PC-9 (cell line): ENCODE data around the gene LYPD3. TPM values are rescaled to one million over a fixed set of nuclear protein-coding genes. Genes with fewer than 3 reads are reported as not detected.
A peak's percentile ranks its signal among the peaks of the same experiment; 100 is the strongest.
"Not testable (repeated sequence)": the region's sequence is repeated elsewhere in the genome, so short reads cannot be mapped to it uniquely, and the experiment has no call there.

Experiments
- Bru-seq: library from RNA; stranded (reverse); fragments of 400-500 nt; gene quantifications from one replicate; lab custom pipeline; 2021; lab: Mats Ljungman, UMichigan
- BruChase-seq, 2 experiments: library from RNA; stranded (reverse); fragments of 400-500 nt; gene quantifications; one replicate each; lab custom pipeline; 2021; lab: Mats Ljungman, UMichigan
- BruUV-seq: library from RNA; stranded (reverse); fragments of 400-500 nt; replicated peaks from 2 replicates; lab custom pipeline; 2021; lab: Mats Ljungman, UMichigan
- CTCF ChIA-PET: fragments of 300-600 bp; sonication (Branson Sonifier 250); formaldehyde crosslinking; loops from one replicate; lab custom pipeline; 2022; ENCODE audit warnings: antibody characterized with exemption; lab: Charles Lee
- POLR2A ChIA-PET: fragments of 300-600 bp; sonication (Branson Sonifier 250); formaldehyde crosslinking; loops from one replicate; lab custom pipeline; 2022; ENCODE audit warnings: antibody characterized with exemption; ENCODE audit not compliant: unreplicated experiment; lab: Charles Lee
- DNase-seq, 2 experiments: peaks; one replicate each; pipeline versions ENCODE4 v3.0.0 to v3.0.0-alpha.2; 2015 to 2022; ENCODE audit warnings: mixed read lengths in 1 of 2
- H2AFZ ChIP-seq: fragments of 200-600 bp; sonication (generic); 2 replicates; pipeline ENCODE4 v1.8.1; 2017; ENCODE audit warnings: antibody characterized with exemption
- H3F3A ChIP-seq: fragments of 200-600 bp; sonication (generic); 2 replicates; pipeline ENCODE4 v1.8.1; 2017; ENCODE audit warnings: antibody characterized with exemption, mild to moderate bottlenecking, low read depth; ENCODE audit not compliant: insufficient read depth
- H3K27ac ChIP-seq: fragments of 200-600 bp; sonication (generic); 2 replicates; pipeline ENCODE4 v1.6.1; 2016; ENCODE audit warnings: mixed run types
- H3K27me3 ChIP-seq: fragments of 200-600 bp; sonication (generic); 2 replicates; pipeline ENCODE4 v1.6.1; 2016; ENCODE audit warnings: low read depth, mixed run types; ENCODE audit not compliant: insufficient read depth
- H3K36me3 ChIP-seq: fragments of 200-600 bp; sonication (generic); 2 replicates; pipeline ENCODE4 v1.6.1; 2016; ENCODE audit warnings: low read depth, mixed run types
- H3K4me1 ChIP-seq: fragments of 200-600 bp; sonication (generic); replicated peaks from 2 replicates; pipeline ENCODE4 v1.6.1; 2016; ENCODE audit warnings: mixed run types; ENCODE audit not compliant: insufficient read depth
- H3K4me2 ChIP-seq: fragments of 200-600 bp; sonication (generic); 2 replicates; pipeline ENCODE4 v1.6.1; 2017; ENCODE audit warnings: mixed run types
- H3K4me3 ChIP-seq: fragments of 200-600 bp; sonication (generic); 2 replicates; pipeline ENCODE4 v1.6.1; 2016; ENCODE audit warnings: mixed run types
- H3K79me2 ChIP-seq: fragments of 200-600 bp; sonication (generic); 2 replicates; pipeline ENCODE4 v1.6.1; 2017; ENCODE audit warnings: low read depth, mixed run types
- H3K9me2 ChIP-seq: fragments of 200-600 bp; sonication (generic); 2 replicates; pipeline ENCODE4 v1.8.1; 2017; ENCODE audit warnings: mild to moderate bottlenecking; ENCODE audit not compliant: insufficient read depth
- H3K9me3 ChIP-seq: fragments of 200-600 bp; sonication (generic); 2 replicates; pipeline ENCODE4 v1.8.1; 2016; ENCODE audit warnings: low read depth; ENCODE audit not compliant: insufficient read depth
- H4K20me1 ChIP-seq: fragments of 200-600 bp; sonication (generic); 2 replicates; pipeline ENCODE4 v1.8.1; 2017; ENCODE audit not compliant: insufficient read depth
- EZH2 ChIP-seq: fragments of 200-600 bp; sonication (generic); IDR thresholded peaks from 2 replicates; pipeline ENCODE4 v1.8.0; 2017; ENCODE audit warnings: antibody characterized with exemption, low read depth
- intact Hi-C: fragments of 100-400 bp; cut with micrococcal nuclease; formaldehyde crosslinking; loops from one replicate; pipeline ENCODE4 v1.10.0; 2022; ENCODE audit not compliant: unreplicated experiment
- long read RNA-seq: library from polyadenylated mRNA; stranded (forward); transcript quantifications from one replicate; pipeline ENCODE4 v2.0.0, GENCODE V29; 2022
- total RNA-seq: library from RNA; stranded (reverse); gene quantifications from 2 replicates; pipeline ENCODE4 v1.2.3, GENCODE V29; 2021
- TF ChIP-seq, protein P1 (sequence below): fragments of 200-600 bp; sonication (generic); conservative IDR thresholded peaks from 2 replicates; pipeline ENCODE4 v1.6.1; 2017; ENCODE audit warnings: mixed run types, antibody characterized with exemption, mild to moderate bottlenecking, moderate library complexity

LYPD3 gene
- total RNA-seq (70.8 and 78.3 TPM in 2 replicates), Bru-seq, nascent RNA (percentile 79 among the genes with signal in this experiment), BruChase-seq, experiment 1, labeled RNA remaining after a 2-hour chase (percentile 83 among the genes with signal in this experiment), BruChase-seq, experiment 2, labeled RNA remaining after a 6-hour chase (percentile 96 among the genes with signal in this experiment)
- long read RNA-seq, transcript LYPD3-201 (5 exons, 1,694 nt), result major isoform, 191 of 212 reads
- long read RNA-seq, partial matches to known transcripts, result 5 of 212 reads
- long read RNA-seq, other reads (novel, unspliced or antisense), result 12 of 212 reads

DNA sequence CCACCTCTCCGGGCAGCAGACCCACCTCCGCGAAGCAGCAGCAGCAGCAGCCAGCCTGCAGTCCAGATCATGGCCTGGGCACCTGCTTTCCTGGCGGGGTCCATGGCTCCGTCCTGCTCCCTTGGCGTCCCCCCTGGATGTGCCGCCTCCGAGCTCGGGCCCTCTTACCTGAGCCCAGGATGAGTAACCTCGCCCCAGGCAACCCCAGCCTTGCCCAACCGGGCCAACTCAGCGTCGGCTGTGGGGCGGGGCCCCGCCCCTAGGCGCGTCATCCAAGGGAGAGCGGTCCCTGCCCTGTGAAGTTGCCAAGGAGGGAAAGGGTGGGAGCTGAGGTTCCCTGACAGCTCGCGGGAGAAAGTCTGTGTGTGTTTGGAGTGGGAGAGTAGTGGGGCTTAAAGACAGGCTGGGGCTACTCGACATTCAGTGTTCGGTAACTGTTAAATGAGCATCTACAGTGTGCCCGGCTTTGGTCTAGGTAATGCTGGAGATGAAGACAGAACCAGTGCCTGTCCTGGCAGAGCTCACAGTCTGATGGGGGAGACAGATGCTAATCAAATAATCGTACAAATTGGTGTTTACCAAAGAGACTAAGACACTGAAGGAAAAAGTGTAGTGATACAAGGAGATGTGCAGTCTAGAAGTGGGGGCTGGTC is at the start of gene LYPD3:
LYPD3 (minus strand) TSS at position 141 of the 653 bp plus-strand sequence; CDS start at position 104, 37 bp downstream.
- peaks cover 11% of the 10 kb centered on the region; the same call in 1 of the 2 replicates for H3K36me3 ChIP-seq
- POLR2A ChIA-PET, result interaction anchor here (0.7 to 1.0 kb wide), 4 partner anchors 11 to 289 kb away, joined by 4 to 44 read pairs (median 10); partner anchors contain the start of gene SMG9
- no peaks in the 10 kb centered on the region for H3K9me2 ChIP-seq
- H3K9me3 ChIP-seq, result no peaks in the 10 kb centered on the region
- peaks cover 47% of the 10 kb centered on the region for H3K4me1 ChIP-seq
- TF ChIP-seq, protein P1, sequence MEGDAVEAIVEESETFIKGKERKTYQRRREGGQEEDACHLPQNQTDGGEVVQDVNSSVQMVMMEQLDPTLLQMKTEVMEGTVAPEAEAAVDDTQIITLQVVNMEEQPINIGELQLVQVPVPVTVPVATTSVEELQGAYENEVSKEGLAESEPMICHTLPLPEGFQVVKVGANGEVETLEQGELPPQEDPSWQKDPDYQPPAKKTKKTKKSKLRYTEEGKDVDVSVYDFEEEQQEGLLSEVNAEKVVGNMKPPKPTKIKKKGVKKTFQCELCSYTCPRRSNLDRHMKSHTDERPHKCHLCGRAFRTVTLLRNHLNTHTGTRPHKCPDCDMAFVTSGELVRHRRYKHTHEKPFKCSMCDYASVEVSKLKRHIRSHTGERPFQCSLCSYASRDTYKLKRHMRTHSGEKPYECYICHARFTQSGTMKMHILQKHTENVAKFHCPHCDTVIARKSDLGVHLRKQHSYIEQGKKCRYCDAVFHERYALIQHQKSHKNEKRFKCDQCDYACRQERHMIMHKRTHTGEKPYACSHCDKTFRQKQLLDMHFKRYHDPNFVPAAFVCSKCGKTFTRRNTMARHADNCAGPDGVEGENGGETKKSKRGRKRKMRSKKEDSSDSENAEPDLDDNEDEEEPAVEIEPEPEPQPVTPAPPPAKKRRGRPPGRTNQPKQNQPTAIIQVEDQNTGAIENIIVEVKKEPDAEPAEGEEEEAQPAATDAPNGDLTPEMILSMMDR, result no peak
- no peak for TF ChIP-seq EZH2
- TSS peak; percentile 61 for BruUV-seq
- intact Hi-C loops, result loop anchor here (1.0 to 5.0 kb wide), 2 partner anchors 39 to 52 kb away; partner anchors contain the start of gene PHLDB3
- DNase-seq, result peak; percentile 91 to 94
- no peaks in the 10 kb centered on the region for H3K27me3 ChIP-seq
- peak within 1 kb of the TSS; percentile 80 for H3K4me3 ChIP-seq
- peak within 1 kb of the TSS; percentile 95 for H3K4me2 ChIP-seq
- H2AFZ ChIP-seq, result peak within 1 kb of the TSS; percentile 68
- H3K27ac ChIP-seq, result peak within 1 kb of the TSS; percentile 63
- CTCF ChIA-PET, result interaction anchor here (1.2 kb wide), 1 partner anchor 54 kb away, joined by 4 read pairs; no protein-coding TSS in a partner anchor
- 0 out of 2 replicates have a peak, but pooled peaks cover 6% of the 10 kb centered on the region for H4K20me1 ChIP-seq
- H3K79me2 ChIP-seq, result peaks cover 15% of the 10 kb centered on the region
- H3F3A ChIP-seq, result peaks cover 66% of the 10 kb centered on the region

DNA sequence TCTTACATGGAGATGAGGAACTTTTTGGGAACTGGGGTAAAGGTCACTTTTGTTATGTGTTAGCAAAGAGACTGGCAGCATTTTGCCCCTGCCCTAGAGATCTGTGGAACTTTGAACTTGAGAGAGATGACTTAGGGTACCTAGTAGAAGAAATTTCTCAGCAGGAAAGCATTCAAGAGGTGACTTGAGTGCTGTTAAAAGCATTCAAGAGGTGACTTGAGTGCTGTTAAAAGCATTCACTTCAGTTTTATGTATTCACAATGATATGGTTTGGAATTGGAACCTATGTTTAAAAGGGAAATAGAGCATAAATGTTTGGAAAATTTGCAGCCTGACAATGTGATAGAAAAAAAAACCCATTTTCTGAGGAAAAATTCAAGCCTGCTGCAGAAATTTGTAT is 47.0 kb upstream of the LYPD3 start:
- intact Hi-C loops, H2AFZ ChIP-seq, H3K27me3 ChIP-seq, H3K9me3 ChIP-seq, H4K20me1 ChIP-seq, H3K79me2 ChIP-seq, BruUV-seq, H3K4me1 ChIP-seq, POLR2A ChIA-PET, DNase-seq, H3K9me2 ChIP-seq, H3K4me3 ChIP-seq, H3K27ac ChIP-seq, H3K4me2 ChIP-seq, CTCF ChIA-PET: not testable (repeated sequence)
- H3F3A ChIP-seq, result peaks cover 16% of the 10 kb centered on the region; the same call in 1 of the 2 replicates
- peaks cover 18% of the 10 kb centered on the region for H3K36me3 ChIP-seq

- POLR2A ChIA-PET, result no interaction called here
These were observed 45.9 kb upstream of the LYPD3 start for GRCh38 chr19:43511324-43511723.

More at GRCh38 chr19:43511324-43511723, 45.9 kb upstream of the LYPD3 start:
- Histone ChIP-seq H3K4me1 (no peaks in the 10 kb centered on the region), H3K27me3 (no peaks in the 10 kb centered on the region), H3K4me2 (no peak overlapping the region), H3K27ac (no peak overlapping the region), H4K20me1 (no peaks in the 10 kb centered on the region), H3F3A (peaks cover 18% of the 10 kb centered on the region; the same call in 1 of the 2 replicates), H3K4me3 (no peak overlapping the region), H3K9me3 (no peaks in the 10 kb centered on the region), H3K9me2 (no peaks in the 10 kb centered on the region), H3K79me2 (no peaks in the 10 kb centered on the region), H2AFZ (no peak overlapping the region), H3K36me3 (peaks cover 16% of the 10 kb centered on the region)
- no TSS peak for BruUV-seq
- no peak for DNase-seq
- intact Hi-C loops, result no loop called here
- CTCF ChIA-PET, result no interaction called here
- no peak for TF ChIP-seq EZH2
- TF ChIP-seq, protein P1, result no peak
